HL-60/S4 treated with phorbol 12-myristate 13-acetate at 8.2 ng/mL for 4 days and 3 days (cell line): ENCODE measurements around the gene CAMTA1.
"Not testable (repeated sequence)": the region's sequence is repeated elsewhere in the genome, so short reads cannot be mapped to it uniquely, and the experiment has no call there.

Experiments used
- in situ Hi-C: fragments of 300-500 bp; cut with MboI; formaldehyde crosslinking; loops from 2 replicates; pipeline ENCODE4 v1.15.0; 2022; ENCODE audit warnings: low sequenced_read_pairs

CAMTA1 gene

DNA sequence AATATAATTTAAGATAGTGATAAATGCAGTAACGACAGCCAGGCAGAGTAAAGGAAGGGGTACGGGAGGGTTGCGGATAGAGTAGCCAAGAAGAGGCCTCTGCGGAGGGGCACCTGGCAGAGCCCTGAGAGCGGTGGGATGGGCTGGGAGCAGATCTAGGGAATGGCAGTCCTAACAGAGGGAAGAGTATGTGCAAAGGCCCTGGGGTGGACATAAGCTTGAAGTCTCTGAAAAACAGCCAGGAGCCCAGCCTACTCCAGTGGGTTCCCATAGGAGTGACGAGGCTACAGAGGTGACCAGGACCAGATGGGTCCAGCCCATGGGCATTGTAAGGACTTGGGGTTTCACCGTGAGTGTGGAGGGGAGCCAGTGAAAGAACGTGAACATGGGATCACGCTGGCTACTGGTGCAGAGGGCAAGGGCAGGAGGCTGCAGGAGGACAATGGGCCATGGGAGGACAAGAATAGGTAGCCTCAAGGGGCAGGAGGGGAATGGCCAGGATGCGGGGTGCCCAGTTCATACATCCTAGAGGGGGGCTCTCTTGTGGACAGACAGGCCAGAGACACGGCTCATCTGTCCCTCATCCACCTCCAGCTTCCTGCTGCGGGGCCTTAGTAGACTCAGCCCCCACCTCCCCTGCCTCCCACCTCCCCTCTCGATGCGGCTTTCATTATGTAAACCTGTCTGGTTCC lies 800.1 kb downstream of the CAMTA1 start:
- in situ Hi-C loops, result no loop called here

DNA sequence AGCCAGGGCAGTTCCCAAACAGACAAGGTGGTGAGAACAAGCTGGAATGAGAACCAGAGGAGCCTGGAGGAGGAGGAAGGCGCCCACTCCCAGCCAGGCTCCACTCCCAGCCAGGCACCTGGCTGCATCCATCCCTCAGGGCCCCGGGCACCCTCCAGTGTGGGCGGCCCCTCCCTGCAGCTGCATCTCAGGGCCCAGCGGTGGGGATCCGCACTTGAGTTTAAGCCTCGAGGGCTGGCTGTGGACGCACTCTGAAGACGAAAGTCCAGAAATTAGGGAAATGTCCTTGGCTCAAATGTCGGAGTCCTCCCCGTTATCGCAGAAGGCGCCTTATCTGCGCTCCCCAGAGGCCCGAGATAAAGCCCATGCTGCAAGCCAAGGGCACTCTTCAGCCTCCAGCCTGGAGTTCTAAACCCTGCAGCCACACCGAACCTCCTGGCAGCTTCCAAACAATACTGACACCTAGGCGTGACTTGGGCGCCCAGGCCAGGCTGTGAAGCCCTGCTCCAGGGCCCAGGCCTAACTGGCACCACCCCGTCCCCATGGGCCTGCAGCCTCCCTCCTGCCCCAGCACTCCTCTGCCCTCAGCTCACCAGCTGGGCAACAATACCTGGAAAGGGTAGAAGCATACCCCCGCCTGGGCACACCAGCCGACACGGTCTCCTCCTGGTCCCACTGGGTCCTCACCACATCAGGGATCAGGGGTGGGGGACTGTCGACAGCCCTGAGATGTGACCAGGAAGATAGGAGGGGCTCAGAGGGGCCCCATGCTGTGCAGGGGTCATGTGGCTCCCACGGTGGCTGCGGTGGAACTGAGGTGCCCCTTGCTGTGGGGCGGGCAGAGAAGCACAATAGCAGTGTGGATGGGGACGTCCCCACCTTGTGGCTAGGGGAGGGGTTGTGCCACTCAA lies 801.0 kb downstream of the CAMTA1 start:
- in situ Hi-C loops, result no loop called here

DNA sequence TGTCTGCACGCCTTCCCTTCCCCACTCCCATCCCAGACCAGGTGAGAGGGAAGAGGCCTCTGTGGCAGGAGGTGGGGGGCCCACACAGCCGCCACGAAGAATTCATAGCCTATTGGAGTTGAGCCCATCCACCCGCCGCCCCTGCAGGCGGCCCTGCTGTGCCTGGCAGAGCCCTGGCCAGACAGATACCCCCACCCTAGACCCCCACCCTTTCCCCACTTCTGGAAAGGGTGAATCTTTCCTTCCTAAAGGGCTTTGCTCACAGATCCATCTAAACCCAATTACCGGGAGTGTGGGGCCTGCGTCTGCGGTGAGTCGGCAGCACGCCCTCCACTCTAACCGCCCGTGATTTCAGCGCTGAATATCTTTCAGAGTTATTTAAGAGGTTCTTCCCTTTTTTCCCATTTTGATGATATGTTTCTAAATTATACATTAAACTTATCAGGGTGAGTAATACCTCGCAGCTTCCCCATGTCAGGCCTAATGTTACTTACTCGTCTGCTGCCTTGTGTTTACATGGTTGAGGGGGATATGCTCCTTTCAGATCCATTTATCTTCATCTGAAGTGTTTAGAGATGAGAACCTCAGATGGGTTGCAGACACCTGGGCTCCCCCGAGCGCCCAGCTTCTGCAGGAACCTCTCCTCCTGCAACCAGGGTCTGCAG lies 802.0 kb downstream of the CAMTA1 start:
- in situ Hi-C loops, result no loop called here

DNA sequence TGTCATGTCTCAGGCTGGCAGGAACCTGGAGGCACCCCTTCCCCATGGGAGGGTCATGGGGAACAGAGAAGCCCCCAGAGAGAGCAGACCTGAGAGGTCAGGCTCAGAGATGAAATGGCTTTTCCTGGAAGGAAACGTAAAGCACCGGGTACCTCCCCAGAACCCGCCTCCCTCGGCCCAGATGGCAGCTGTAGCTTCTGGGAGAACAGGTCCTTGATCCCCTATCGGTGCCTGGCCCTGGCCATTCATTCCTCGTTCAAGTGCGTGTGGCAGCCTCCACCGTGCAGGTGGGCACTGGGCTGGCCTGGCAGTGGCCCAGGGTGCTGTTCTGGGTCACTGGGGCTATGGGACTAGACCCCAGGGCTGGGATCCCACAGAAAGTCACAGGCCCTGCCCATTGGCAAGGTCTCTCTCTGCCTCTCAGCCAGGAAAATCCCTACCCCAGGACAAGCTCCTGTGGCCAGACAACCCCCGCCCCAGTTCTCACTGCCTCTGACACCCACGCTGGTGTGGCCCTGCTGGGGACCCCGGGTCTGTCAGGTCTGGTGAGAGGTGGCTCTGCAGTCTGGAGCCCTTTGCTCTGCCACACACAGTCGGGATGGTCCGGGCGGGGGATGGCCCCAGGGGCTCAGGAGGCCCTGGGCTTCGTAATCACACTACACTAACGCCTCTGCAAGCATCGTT lies 802.7 kb downstream of the CAMTA1 start:
- in situ Hi-C loops, result no loop called here

GRCh38 chr1:7588457-7588827 lies 803.2 kb downstream of the CAMTA1 start:
- in situ Hi-C loops, result no loop called here

DNA sequence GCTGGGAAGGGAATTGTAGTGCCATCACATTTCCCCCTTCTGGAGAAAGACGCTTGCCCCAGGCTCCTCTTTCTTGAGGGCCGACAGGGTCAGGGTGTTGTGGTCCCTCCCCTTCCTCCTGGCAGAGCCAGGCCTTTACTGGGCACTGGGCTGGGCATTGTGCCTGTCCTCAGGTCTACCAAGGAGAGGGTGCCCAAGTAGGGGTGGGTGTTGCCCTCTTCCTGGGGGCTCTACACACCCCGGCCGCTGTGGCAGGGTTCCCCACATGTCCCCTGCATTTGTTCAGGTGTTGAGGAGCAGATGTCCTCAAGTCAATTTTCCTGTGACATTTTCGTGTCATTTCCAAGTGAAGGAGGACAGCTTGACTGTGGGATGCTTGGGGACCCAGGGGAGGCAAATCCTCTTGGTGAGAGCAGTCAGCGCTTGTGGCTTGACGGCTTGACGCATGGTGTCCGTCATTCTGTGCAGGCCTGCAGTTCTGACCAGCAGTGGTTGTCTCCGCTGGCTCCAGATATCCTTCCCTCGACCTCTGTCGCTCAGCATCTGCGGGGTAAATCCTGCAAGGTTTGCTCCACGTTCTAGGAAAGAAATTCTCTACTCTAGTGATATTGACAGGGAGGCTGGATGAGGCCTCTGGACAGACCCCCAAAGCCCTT lies 804.0 kb downstream of the CAMTA1 start:
- in situ Hi-C loops, result no loop called here

GRCh38 chr1:7589774-7590425 lies 804.6 kb downstream of the CAMTA1 start:
- in situ Hi-C loops, result no loop called here

DNA sequence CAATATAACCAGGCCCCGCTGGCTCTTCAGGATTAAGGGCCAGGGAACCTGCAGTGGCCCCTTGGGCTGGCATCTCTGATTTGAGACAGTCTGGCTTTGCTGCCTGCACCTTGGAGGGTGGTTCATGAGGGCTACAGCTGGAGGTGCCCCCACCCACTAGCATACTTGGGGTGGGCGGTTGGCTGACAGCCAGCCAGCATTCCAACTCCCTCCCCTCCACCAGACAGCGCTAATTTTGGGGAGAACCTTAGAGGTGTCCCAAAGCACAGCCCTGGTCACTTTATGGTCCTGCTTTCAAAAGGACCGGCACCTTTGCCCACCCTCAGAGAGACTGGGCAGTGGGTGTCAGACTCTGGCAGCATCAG lies 805.2 kb downstream of the CAMTA1 start:
- in situ Hi-C loops, result no loop called here

DNA sequence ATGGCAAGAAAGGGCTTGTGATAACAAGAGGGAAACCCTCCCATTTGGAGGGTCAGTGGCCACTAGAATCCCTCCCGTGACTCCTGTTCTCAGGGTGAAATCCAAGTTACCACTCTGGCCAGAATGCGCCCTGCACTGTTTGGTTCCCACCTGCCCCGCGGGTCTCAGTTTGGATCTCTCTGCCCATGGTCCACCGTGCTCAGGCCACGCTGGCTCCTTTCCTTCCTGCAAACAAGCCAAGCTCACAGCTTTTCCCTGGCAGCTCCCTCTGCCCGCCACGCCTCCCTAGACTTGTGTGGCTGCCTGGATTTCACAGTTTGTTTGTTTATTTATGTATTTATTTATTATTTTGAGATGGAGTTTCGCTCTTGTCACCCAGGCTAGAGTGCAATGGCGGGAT lies 806.3 kb downstream of the CAMTA1 start:
- in situ Hi-C loops, result no loop called here

GRCh38 chr1:7592120-7592798 lies 807.0 kb downstream of the CAMTA1 start:
- in situ Hi-C loops, result no loop called here

GRCh38 chr1:7594002-7594713 lies 808.9 kb downstream of the CAMTA1 start:
- in situ Hi-C loops, result no loop called here

DNA sequence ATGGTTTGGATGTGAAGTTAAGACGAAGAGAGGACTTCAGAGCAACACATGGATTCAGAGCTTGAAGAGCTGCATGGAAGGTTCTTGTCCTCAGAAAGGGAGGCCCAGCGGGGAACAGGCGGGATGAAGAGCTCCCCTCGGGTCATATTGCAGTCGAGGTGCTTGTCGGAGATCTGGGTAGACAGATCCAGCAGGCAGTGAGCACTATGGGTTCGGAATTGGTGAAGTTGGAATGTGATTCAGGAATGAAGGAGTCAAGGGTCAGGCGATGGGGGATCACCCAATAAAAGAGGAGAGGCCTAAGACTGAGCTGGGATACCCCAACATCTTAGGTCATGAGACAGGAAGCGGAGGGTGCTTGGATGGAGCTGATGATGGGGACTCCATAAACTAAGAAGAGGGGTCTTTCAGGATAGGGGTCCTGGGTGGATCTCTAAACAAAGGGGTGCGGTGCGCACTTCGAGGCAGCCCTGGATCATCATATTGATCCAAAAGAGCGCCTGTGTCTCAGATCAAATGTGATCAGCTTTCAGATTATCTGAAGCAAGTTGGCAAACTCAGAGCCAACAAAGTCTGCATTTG lies 809.6 kb downstream of the CAMTA1 start:
- in situ Hi-C loops, result no loop called here

- in situ Hi-C loops, result no loop called here
These were observed 810.1 kb downstream of the CAMTA1 start for GRCh38 chr1:7595336-7595735.

DNA sequence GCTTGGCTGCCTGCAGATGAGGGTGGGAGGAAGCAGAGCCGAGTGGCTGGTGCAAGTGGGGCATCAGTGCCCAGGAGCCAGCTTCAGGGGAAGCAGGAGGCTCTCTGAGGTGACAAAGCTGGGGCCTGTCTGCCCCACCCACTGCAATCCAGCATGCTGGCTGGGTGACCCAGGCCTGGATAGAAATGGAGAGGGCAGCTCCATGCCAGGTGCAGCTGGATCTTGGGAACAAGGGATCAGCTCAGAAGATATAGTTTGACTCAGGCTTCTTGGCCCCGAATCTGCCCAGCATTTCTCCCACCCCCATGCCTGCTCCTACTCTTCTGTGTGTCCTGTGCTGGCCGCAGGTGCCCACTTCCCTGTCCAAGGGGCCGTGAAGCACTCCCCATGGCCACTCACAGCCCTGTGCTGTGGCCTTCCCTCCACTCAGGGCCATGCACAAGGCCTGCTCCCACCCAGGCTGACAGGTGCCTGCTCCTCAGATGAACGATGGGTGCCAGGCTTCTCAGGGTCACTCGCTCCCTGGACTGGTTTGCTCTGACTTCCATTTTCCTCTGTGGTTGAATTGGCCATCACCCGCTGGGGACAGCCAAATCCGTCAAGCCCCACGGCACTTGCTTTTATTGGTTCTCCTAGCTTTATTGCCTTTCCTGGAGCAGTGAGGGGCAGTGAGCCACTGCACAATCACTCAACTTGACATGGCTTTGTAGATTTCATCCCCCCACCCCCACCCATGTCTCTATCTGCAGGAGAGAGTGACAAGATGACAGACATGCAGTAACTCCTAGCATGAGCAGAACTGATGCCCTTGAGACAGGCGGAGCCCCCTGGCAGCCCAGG lies 811.1 kb downstream of the CAMTA1 start:
- in situ Hi-C loops, result no loop called here

- in situ Hi-C loops, result not testable (repeated sequence)
These were observed 812.8 kb downstream of the CAMTA1 start for GRCh38 chr1:7598058-7598457.

- in situ Hi-C loops, result not testable (repeated sequence)
These were observed 819.7 kb downstream of the CAMTA1 start for GRCh38 chr1:7604906-7605305.

DNA sequence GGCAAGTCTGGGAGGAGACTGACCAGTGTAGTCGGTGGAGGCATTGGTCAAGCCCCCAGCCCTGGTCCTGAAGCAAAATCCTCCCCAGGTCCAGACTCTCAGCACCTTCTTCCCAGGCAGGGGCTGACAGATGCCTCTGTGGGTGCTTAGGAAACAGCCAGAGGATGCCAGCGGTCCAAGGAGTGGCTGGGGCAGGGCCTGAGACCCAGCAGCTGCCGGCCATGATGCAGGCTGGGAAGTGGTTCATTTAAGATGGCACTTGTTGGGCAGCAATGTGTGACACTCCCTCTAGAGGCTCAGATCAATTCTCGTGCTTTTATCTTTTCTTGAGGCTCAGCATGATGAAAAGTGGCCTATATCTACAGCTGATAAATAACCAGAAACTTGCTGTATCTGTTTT lies 820.8 kb downstream of the CAMTA1 start:
- in situ Hi-C loops, result no loop called here

GRCh38 chr1:7607097-7607496 lies 821.8 kb downstream of the CAMTA1 start:
- in situ Hi-C loops, result no loop called here
